ENCODE measurements around the gene CDC42SE2.

CDC42SE2 gene

DNA sequence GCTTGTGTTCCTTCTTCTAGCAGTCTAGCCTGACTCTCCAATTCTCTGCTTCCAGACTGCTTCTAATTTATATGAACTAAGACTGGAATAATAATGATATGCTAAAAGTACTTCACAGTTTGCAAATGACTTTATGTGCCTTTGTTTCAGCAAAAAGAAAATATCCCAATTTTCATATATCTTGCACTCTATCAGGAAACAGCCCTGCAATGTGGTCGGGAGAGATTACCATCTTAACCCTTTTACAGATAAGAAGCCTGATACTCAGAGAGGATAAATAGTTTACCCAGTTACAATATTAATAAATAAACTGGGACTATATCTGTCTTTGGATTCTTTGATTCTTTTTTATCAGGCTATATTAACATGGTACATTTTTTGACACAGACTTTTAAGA, 126.0 kb downstream of the CDC42SE2 start:
- Histone ChIP-seq H3K9ac (ENCODE audit: low read depth, low read length, poor library complexity, severe bottlenecking) (no peak overlapping the region), H3K9me3 (ENCODE audit: insufficient read depth, low read depth, low read length) (no peaks in the 10 kb centered on the region), H3K4me2 (ENCODE audit: low read depth, low read length, poor library complexity, severe bottlenecking) (no peak overlapping the region), H3F3A (ENCODE audit: low read depth) (no peaks in the 10 kb centered on the region), H3K36me3 (ENCODE audit: insufficient read depth, low read length) (peaks cover 53% of the 10 kb centered on the region; the same call in 1 of the 2 replicates), H3K79me2 (ENCODE audit: insufficient read depth, low read length) (no peaks in the 10 kb centered on the region; the same call in 1 of the 2 replicates), H3K4me1 (ENCODE audit: insufficient read depth, low read length, poor library complexity, severe bottlenecking) (no peaks in the 10 kb centered on the region), H4K20me1 (ENCODE audit: insufficient read depth, low read length, poor library complexity, severe bottlenecking) (no peaks in the 10 kb centered on the region), H3K4me3 (ENCODE audit: low read length, poor library complexity, severe bottlenecking) (no peak overlapping the region), H3K27me3 (ENCODE audit: insufficient read depth, low read length, poor library complexity, severe bottlenecking) (no peaks in the 10 kb centered on the region), H3K9me2 (replicated peaks; ENCODE audit: low read depth, low read length) (no peaks in the 10 kb centered on the region), H2AFZ (ENCODE audit: low read length) (no peak overlapping the region)
- TF ChIP-seq CTCF (conservative IDR thresholded peaks at IDR 0.05; ENCODE audit: low read length) = no peak
- no peak for TF ChIP-seq EZH2phosphoT487 (IDR thresholded peaks at IDR 0.05; ENCODE audit: borderline replicate concordance)

- Histone ChIP-seq H3K27me3 (ENCODE audit: insufficient read depth, low read length, poor library complexity, severe bottlenecking) (no peaks in the 10 kb centered on the region), H3K4me3 (ENCODE audit: low read length, poor library complexity, severe bottlenecking) (no peak overlapping the region), H2AFZ (ENCODE audit: low read length) (no peak overlapping the region), H3K9me2 (replicated peaks; ENCODE audit: low read depth, low read length) (no peaks in the 10 kb centered on the region), H3F3A (ENCODE audit: low read depth) (no peaks in the 10 kb centered on the region), H4K20me1 (ENCODE audit: insufficient read depth, low read length, poor library complexity, severe bottlenecking) (no peaks in the 10 kb centered on the region), H3K79me2 (ENCODE audit: insufficient read depth, low read length) (no peaks in the 10 kb centered on the region), H3K36me3 (ENCODE audit: insufficient read depth, low read length) (peaks cover 47% of the 10 kb centered on the region; the same call in 1 of the 2 replicates), H3K9ac (ENCODE audit: low read depth, low read length, poor library complexity, severe bottlenecking) (no peak overlapping the region), H3K4me2 (ENCODE audit: low read depth, low read length, poor library complexity, severe bottlenecking) (no peak overlapping the region), H3K4me1 (ENCODE audit: insufficient read depth, low read length, poor library complexity, severe bottlenecking) (no peaks in the 10 kb centered on the region), H3K9me3 (ENCODE audit: insufficient read depth, low read depth, low read length) (no peaks in the 10 kb centered on the region)
- TF ChIP-seq EZH2phosphoT487 (IDR thresholded peaks at IDR 0.05; ENCODE audit: borderline replicate concordance) (no peak), CTCF (conservative IDR thresholded peaks at IDR 0.05; ENCODE audit: low read length) (no peak)
Measured at GRCh38 chr5:131392466-131393095, 128.7 kb downstream of the CDC42SE2 start.

DNA sequence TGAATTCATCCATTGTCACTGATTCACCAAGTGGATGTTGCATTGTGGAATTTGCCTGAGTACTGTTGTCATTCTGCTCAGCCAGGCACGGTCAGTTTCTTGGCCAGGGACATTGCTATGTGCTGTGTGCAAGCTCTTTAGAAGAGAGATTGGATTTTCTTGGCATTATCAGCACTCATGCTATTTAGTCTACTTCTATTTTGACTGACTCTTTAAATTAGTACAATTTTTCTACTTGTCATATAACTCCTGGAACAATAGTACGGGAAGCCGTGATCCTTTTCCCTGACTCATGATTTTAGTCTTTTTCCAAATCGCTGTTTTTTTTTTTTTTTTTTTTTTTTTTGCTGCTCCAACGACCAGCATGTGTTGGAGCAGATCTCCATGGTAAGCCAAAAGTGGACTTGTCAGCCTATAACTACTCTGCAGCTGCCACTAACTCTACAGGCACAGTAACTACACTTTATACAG, 129.7 kb downstream of the CDC42SE2 start:
- peaks cover 50% of the 10 kb centered on the region; the same call in 1 of the 2 replicates for H3K36me3 ChIP-seq (ENCODE audit: insufficient read depth, low read length)
- no peaks in the 10 kb centered on the region for H3K9me3 ChIP-seq (ENCODE audit: insufficient read depth, low read depth, low read length)
- H3K79me2 ChIP-seq (ENCODE audit: insufficient read depth, low read length) = no peaks in the 10 kb centered on the region
- no peaks in the 10 kb centered on the region for H3F3A ChIP-seq (ENCODE audit: low read depth)
- H3K4me2 ChIP-seq (ENCODE audit: low read depth, low read length, poor library complexity, severe bottlenecking) = no peak overlapping the region
- no peaks in the 10 kb centered on the region for H3K27me3 ChIP-seq (ENCODE audit: insufficient read depth, low read length, poor library complexity, severe bottlenecking)
- H4K20me1 ChIP-seq (ENCODE audit: insufficient read depth, low read length, poor library complexity, severe bottlenecking) = no peaks in the 10 kb centered on the region
- no peaks in the 10 kb centered on the region for H3K9me2 ChIP-seq (replicated peaks; ENCODE audit: low read depth, low read length)
- H3K4me3 ChIP-seq (ENCODE audit: low read length, poor library complexity, severe bottlenecking) = no peak overlapping the region
- no peaks in the 10 kb centered on the region for H3K4me1 ChIP-seq (ENCODE audit: insufficient read depth, low read length, poor library complexity, severe bottlenecking)
- no peak overlapping the region for H3K9ac ChIP-seq (ENCODE audit: low read depth, low read length, poor library complexity, severe bottlenecking)
- no peak overlapping the region for H2AFZ ChIP-seq (ENCODE audit: low read length)
- TF ChIP-seq CTCF (conservative IDR thresholded peaks at IDR 0.05; ENCODE audit: low read length) (no peak), EZH2phosphoT487 (IDR thresholded peaks at IDR 0.05; ENCODE audit: borderline replicate concordance) (no peak)

Measured in Loucy (cell line).